NCI-H1048 (cell line): ENCODE results near the gene ADAM15.

Experiments used
- DNase-seq: peaks from one replicate; lab custom pipeline; 2025; lab: John Stamatoyannopoulos, UW

The ADAM15 gene

DNA sequence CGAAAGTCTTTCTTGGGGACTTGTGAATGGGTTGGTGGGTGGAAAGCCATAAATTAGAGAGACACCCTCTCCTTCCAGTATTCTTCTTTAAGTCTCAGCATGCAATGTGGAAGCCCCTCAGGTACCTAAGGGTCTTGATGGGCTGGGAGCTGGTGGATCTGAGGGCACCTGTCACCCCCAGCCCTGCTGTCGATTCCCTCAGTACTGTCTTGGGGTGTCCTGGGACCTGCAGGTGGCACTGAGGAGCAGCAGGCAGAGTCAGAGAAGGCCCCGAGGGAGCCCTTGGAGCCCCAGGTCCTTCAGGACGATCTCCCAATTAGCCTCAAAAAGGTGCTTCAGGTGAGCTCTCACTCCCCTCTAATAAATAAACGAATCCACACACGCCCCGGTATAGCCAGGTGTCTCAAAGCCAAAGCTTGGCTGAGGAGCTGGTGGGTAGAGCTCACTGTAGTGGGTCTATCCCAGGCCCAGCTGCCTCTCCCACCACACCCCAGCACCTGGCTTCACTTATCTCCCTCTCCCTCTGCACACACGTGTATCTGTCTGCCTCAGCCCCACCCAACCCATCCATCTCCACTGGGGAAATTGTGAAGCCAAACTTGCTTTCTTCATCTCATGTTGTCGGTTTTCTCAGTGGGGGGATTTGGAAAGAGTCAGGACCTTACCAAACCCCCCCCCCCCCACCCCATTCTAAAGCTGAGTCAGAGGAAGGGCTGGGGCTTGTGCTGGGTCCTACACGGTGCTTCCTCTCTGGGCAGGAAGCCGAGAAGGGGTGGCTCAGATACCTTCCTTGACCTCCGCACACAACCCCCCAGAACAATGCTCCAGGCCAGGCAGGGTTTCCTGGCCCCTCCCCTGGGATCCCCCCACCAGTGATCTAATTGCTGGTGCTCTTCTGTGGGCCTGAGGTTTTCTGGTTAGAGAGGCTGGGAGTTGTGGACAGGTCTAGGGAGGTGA is 1.6 kb downstream of the ADAM15 start:
- no peak for DNase-seq

DNA sequence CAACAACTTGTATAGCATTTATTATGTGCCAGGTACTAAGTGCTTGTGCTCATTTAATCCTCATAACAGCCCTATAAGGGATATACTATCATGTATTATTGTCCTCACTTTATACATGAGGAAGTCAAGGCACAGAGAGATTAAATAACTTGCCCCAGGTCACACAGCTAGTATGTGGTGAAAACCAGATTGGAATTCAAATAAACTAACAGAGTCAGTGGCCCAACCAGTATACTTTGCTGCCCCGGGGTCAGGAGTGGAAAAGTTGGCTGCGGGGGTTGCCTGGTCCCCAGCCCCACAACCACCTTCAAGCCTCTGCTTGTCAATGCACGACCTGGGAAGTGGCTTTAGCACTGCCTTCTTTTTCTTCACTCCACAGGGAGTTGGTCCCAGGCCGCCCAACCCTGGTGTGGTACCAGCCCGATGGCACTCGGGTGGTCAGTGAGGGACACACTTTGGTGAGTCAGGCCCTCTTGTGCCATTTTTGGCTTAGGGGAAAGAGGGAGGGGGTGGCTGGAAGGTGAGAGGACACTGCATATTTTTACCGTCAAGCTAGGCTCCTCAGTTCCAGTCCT is 2.5 kb downstream of the ADAM15 start:
- DNase-seq, result no peak

DNA sequence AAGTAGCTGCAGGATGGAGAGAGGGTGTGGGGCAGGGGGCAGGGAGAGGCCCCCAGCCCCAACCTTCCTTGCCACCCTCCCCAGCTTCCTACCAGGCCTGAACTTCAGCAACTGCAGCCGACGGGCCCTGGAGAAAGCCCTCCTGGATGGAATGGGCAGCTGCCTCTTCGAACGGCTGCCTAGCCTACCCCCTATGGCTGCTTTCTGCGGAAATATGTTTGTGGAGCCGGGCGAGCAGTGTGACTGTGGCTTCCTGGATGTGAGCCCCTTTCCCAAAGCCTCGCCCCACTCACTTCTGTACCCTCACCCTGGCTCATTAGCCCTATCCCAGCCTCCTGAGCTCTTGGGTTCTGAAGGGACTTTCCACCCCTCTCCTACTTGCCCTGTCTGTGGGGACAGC is 6.0 kb downstream of the ADAM15 start:
- DNase-seq, result no peak

- no peak for DNase-seq
Measured at GRCh38 chr1:155057788-155058211, 6.7 kb downstream of the ADAM15 start.

DNA sequence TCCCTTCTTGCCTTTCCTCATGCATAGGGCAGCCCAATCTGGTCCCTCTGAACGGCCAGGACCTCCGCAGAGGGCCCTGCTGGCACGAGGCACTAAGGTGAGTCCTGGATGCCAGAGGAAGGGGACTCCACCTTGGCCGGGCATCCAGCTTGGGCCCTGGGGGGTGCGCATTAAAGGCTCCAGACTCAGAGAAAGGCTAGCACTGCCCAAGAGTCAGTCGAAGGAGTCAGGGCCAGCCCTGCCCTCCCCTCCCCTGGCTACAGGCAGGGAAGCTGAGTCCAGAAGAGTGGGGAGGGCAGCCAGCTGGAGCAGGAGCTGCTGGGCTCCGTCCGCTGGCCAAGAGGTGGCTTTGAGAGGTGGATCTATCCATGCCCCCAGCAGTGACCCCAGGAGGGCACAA is 9.6 kb downstream of the ADAM15 start:
- DNase-seq, result no peak

- DNase-seq, result peak; percentile 85
Measured at GRCh38 chr1:155061381-155062150, 10.4 kb downstream of the ADAM15 start.

- no peak for DNase-seq
Measured at GRCh38 chr1:155062151-155062686, 11.1 kb downstream of the ADAM15 start.

GRCh38 chr1:155062702-155063411 is 11.7 kb downstream of the ADAM15 start:
- DNase-seq, result no peak

DNA sequence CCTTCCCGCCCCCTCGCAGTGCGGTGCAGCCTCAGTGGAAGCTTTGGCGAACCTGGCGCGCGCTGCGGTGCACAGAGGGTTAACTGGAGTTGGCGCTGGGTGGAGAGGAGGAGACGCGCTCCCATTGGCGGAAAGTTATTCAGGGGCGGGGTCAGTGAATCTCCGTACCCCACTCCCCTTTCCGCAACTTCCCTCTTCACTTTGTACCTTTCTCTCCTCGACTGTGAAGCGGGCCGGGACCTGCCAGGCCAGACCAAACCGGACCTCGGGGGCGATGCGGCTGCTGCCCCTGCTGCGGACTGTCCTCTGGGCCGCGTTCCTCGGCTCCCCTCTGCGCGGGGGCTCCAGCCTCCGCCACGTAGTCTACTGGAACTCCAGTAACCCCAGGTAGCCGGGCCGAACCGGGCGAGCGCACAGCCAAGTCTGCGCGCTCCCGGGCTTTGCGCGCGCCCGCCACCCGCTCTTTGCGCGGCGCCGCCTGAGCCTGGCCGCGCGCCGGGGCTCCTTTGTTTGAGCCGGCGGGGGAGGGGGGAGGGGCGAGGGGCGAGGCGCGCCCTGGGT is 12.5 kb downstream of the ADAM15 start, which contains the start of gene EFNA4:
EFNA4 (plus strand) TSS at position 191 of the 561 bp plus-strand sequence; CDS start at position 275, 84 bp downstream.
- DNase-seq, result peak; percentile 84

GRCh38 chr1:155064111-155064831 is 13.2 kb downstream of the ADAM15 start:
- no peak for DNase-seq

DNA sequence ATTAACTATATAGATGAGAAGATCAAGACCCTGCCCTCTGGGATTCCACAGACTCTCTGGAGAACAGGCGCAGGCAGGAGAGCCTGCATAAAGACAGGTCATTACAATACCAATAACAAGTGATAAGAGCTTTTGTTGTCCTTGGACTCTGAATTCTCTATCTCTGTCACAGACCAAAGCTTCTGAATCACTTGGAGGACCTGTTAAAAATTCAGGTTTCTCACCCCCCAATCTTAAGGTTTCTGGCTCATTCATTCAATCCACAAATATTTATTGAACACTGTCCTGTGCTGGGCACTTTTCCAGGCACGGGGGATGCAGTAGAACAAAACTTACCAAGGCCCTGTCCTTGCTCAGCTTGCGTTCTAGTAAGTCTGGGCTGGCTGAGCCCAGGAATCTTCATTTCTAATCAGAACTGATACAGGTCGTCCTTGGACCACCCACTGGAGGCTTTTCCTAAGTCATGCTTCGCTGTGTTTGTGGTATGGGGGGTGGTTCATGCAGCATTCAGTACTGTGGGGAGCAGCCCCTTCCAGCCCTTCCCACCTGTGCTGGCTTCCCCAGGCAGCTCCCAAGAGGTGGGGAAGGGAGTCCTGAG is 13.8 kb downstream of the ADAM15 start:
- DNase-seq, result no peak

DNA sequence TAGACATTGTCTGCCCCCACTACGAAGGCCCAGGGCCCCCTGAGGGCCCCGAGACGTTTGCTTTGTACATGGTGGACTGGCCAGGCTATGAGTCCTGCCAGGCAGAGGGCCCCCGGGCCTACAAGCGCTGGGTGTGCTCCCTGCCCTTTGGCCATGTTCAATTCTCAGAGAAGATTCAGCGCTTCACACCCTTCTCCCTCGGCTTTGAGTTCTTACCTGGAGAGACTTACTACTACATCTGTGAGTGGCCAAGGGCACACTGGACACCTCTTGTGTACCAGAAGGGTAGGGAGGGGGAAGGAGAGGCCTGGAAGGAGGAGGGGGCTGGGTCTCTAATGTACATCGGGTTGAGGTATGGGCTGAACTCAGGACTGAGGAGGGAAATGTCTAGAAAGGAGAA is 15.7 kb downstream of the ADAM15 start:
- DNase-seq, result no peak

DNA sequence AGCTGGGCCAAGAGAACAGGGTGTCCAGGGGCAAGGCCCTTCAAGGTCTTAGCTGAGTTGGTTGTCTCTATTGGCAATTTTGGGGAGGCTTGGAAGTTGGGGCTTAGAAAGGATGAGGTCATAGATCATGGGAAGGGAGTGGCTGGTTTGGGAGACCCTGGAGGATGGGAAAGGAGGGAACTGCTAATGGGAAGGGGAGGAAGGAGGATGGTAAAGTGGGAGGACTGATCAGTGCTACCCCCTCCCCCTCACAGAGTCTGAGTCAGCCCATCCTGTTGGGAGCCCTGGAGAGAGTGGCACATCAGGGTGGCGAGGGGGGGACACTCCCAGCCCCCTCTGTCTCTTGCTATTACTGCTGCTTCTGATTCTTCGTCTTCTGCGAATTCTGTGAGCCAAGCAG is 17.5 kb downstream of the ADAM15 start:
- no peak for DNase-seq

DNA sequence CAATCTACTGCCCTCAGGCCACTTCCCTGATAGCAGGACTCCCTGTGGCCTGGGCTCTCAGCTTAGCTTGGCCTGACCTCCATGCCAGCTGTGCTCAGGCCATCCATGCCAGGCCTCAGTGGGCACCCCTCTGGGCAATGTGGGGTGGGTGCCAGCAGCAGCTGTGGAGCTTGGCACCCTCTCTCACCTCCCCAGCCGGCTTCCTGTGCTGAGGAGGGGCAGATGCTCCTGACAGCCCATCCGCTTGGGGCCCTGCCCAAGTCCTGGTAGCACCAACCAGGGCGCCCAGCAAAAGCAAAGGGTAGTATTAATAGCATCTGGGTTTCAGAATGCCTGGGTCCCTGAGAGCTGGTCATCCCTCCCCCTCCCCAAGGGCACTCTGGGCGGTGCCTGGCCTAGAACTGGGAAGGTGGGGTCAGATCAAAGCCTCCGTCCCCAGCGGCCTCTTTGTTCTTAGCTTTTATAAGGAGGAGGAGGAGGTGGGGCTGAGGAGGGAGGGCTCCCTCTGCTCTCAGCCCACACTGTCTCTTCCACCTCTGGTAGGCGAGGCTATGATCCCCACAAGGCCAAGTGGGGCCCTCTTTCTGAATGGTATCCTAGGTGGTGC is 18.5 kb downstream of the ADAM15 start:
- DNase-seq, result no peak

- no peak for DNase-seq
Measured at GRCh38 chr1:155070158-155070621, 19.1 kb downstream of the ADAM15 start.

- no peak for DNase-seq
Measured at GRCh38 chr1:155070721-155071569, 19.8 kb downstream of the ADAM15 start.

- no peak for DNase-seq
Measured at GRCh38 chr1:155071701-155072100, 20.6 kb downstream of the ADAM15 start.

DNA sequence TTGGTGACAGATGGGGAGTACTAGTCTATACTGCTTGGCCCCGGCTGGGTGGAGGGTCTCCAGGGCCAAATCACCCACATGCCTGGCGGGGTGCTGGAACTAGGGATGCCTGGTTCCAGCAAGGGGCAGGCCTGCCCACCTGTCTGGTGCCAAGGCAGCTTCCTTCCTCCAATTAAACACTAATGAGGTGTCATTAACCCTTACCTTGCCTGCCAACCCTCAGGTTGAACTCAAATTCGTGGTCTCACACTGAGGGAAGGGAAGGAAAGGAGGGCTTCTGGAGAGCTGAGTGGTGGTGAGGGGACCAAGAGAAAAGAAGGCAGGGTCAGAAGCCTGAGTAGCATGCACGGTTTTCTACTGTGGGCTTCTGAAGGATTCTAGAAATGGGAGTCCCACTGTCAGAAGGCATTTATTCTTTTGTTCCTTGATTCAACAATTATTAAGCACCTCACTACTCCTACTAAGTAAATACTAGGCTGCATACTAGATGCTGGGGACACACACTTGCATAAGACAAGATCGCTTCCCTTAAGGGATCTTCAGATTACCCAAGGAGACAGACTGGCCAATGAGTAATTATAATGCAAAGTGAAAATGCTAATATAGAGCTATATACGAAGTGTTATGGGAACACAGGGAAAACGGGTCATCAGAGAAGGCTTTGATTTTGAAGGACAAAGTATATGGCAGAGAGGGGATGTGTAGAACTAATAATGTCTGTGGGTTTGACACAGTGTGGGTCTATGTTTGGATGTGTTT is 21.6 kb downstream of the ADAM15 start:
- no peak for DNase-seq
